NCI-H2081 (cell line): Measurements from ENCODE around the gene FAM20C.

Experiments
- DNase-seq, 2 experiments: peaks; one replicate each; lab custom pipeline; 2025; lab: John Stamatoyannopoulos, UW

FAM20C gene

GRCh38 chr7:307970-308369, 115.6 kb downstream of the FAM20C start:
- no peak for DNase-seq

GRCh38 chr7:309586-310228, 117.3 kb downstream of the FAM20C start:
- DNase-seq, result no peak
